UCSD-AML1 (cell line): ENCODE results near the gene CYP26B1.
A peak's percentile ranks its signal among the peaks of the same experiment; 100 is the strongest.

Source experiments
- DNase-seq: peaks from one replicate; lab custom pipeline; 2025; ENCODE audit not compliant: unreplicated experiment; lab: John Stamatoyannopoulos, UW

Gene CYP26B1

DNA sequence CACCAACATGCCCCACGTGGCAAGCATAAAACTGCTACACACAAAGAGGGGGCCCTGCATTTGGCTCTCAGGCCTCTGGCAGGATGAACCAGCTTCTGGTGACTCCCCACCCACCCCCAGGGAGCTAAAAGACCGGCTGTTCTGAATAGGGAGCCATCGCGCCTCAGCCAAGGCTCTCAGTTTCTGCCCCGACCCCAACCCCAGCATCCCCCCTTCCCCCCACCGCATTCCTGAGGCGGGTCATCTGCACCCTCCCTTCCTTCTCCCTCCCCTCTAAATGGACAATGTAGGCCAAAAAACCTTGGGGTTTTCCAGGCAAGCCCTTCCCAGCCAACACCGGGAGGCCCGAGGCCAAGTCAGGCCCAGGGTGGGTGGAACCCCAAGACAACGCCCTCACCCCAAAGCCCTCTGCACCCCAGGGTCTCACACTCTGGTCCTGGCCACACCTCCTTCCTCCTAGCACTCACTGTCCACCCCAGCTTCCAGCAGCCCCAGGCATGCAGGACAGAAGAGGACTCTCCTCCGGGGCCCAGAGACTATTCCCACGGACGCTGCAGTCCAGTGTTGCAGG, 5.7 kb downstream of the CYP26B1 start:
- DNase-seq = no peak

DNA sequence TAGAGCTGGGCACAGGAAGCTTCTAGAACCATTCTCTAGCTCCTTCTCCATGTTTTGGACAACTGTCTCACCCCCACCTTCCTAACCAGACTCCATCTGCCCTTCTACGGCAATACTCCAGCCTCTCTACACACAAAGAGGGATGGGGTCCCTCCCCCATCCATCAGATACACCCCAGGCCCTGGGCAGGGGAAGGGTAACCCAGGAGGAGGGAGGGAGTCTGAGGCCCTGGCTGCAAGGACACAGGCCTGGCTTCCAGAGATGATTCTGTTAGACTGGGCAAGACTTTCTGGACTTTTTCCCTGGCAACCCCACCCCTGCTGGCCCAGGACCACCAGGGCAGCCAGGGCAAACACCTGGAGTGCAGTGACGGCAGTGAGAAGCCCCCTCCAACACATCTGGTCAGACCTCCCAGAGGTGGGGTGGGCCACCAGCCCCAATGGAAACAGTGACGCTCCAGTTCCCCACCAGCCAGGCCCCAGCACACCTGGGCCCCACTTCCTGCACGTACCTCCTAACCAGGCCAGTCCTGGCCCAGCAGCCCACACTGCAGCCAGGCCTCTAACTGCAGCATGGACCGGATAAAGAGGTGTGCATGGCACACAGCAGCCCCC, 6.5 kb downstream of the CYP26B1 start:
- no peak for DNase-seq

DNA sequence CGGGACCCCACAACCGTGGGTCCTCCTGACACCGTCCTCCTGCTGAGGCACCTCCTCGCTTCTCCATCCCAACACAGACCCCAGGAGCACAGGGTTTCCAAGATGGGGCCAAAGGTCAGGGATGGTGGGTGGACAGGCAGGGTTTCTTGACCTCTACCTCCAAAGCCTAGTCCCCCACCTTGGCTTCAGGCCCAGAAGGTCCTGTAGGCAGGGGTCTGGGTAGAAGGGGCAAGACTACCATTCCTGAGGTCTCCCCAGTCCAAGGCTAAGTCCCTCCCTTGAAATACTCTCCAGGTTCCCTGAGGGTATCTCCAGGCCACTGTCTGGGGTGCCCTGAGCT, 7.1 kb downstream of the CYP26B1 start:
- DNase-seq = no peak

DNA sequence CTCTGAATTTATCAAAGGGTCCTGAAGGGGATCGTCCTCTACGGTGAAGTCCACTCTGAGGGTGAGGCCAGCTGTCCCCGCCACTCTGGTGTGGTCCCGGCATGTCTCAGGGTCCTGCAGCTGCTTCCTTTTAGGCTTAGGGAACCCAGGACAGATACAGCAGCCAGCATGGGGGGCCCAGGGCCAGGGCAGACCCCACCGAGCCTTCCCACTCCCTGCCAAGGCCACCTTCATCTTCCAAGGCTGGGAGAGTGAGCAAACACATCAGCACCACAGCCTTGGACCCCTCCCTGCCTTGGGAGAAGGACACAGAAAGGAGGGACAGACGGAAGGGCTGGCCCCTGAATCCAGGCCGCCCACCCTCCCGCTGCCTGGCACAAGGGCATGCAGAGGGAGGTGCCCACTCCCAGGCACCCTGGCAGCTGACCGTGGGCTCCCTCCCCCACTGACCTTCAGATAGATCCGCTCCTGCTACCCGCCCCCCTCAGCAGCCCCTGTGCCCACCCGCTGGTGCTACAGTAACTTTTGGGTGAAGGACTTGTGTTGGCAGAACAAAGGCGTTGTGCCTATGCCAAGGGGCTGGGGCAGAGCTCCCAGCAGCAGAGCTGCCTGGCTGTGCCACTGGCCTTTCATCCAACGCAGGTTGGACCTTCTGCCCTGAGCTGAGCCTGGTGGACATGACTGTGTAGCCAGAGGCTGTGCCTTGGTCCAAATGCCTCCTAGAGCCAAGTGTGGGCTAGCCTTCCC, 7.6 kb downstream of the CYP26B1 start:
- no peak for DNase-seq

DNA sequence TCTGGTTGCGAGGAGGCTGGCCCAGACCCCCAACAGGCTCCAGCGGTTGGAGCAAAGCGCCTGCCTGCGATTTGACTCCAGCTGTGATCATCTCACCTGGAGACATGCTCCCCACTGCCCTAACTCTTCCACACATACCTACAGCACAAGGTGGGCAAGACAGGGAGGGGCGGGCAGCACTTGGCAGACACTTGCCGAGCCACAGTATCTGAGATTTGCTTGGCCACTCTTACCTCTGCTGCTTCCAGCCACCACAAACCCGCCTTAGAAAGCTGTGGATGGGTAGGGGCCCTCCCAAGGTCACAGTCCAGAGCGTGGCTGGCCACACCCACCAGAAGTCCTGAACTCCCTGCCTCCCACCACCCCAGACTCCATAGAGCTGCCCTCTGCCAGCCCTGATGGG, 8.2 kb downstream of the CYP26B1 start:
- no peak for DNase-seq

DNA sequence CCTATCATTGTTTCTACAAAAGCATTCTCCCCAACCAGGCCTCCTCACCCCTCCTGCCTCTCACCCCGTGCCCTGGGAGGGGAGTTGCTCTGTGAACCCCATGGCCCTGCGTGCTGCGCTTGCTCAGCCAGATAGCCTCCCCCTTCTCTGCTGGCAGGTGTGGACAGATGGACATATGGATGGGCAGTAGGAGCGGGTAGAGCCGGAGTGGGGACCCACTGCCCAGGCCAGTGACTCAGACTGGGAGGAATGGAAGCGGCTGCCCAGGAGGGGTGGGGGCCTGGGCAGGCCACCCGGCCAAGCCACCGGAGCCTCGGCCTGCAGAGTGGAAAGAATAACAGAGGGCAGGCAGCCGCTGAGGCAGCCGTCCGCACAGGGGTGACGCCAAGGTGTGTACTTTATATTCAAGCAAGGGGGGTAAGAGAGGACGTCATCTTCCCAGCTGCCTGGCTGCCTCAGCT, 8.7 kb downstream of the CYP26B1 start:
- DNase-seq = no peak

DNA sequence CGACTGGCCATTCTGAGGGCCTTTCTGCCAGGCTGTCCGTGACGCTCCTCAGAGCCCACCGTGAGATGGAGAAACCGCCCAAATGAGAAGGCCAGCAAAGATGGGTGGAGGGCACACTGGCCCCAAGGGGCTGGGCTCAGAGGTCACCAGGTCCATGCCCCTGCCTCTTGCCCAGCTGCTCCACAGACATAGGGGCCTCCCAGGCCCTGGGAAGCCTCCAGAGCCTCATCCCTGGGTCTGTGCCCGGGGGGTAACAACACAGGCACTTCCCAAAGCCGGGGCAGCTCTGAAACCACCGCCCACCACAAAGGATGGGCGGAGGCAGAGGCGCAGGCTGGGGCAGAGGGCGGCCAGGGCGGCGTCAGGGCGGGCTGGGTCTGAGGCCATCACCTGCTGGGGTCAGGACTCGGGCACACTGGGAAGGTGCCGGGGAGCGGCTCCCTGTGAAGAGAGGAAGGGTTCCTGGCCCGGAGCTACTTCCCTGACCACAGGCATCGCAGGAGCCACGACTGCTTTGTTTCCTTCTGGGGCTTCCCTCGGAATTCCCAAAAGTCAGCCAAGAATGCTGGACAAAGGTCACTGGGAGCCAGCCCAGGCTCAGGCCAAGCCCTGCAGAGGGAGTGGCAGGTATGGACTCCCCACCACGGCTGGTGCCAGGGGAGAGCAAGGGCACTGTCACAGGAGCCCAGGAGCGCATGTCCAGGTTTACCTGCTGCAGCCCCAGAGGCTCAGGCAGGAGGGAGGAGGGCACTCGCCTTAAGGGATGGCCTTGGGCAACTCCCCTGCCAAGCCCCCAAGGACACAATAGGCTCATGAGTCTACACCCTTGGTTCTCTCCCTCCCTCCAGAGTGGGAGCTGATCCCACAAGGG, 9.4 kb downstream of the CYP26B1 start:
- no peak for DNase-seq

DNA sequence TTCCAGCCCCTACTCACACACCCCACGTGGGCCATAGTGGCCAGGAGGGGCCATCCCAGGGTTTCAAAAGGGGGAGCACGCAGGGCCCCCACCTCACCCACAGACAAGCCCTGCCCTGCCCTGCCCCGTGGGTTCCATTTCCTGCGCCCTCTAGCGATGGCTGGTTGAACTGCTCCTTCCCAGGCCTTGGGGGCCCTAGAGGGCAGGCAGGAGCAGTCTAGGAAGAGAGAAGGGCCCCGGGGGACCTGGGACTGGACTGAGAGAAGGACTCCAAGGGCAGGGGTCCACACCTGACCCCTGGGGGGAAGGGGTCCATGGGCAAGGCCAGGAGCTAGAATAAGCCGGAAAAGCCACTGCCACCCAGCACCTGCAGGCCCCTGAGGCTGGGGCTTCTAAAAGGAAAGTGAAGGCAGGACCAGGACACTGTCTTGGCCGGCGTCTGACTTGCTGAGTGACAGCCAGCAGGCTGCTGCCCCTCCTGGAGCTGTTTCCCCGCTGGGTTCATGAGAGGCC, 10.1 kb downstream of the CYP26B1 start:
- peak; percentile 72 for DNase-seq

DNA sequence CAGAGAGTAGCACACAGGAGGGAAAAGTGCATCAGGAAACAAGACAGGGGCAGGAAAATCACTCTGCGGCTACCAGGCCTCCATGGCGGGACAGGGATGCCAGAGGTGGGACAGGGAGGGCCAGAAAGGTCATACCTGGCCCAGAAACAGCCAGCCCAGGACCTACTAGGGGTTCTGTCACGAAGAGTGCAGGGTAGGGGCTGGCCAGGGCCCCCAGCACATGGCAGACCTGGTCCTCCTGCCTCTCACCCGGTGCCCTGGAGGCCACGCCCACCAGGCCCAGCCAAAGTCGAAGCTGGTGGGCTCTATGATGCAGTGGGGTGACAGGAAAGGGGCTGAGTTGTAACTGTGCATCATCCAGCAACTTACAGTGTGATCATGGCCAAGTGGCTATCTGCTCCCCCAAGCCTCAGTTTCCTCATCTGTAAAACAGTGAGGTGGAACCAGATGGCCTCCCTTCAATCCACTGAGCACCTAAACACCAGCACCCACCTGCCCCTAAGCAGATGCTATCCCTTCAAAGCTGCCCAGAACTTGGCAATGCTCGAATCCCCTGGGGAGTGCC, 10.6 kb downstream of the CYP26B1 start:
- no peak for DNase-seq

DNA sequence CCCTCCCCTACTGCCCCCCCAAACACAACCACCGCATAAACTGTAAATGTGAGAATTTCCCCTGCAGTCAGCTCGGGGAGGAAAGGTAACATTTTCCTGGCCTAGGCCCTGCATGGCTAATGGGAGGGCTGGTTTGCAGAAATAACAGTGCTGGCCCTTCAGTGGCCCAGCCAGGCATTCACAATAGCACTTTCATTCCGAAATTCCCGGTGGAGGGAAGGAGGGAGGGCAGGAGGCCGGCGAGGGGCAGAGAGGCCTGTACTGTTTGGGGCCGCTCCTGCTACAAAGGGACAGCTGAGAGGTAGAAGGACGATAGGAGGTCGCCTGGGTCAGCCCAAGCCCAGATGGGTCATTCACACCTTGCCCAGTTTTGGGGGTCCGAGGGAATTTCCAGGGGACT, 11.3 kb downstream of the CYP26B1 start:
- DNase-seq = no peak

DNA sequence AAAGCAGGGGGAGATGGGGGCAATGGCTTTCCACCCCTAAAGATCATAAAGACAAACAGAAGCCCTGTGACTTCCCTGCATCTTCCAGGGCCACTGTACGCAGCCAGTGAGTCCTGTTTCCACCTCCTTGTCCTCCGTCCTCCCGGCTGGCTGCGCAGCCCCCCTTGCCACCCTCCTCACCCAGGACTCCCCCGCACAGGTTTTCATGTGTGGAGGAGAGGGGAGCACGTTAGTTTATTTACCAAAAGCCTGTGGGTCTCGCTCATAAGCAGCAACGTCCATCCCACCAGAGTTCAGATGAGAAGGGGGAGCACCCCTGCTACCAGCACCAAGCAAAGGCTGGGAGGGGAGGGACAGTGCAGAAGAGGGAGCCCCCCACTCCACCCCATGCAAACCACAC, 11.7 kb downstream of the CYP26B1 start:
- DNase-seq = no peak

DNA sequence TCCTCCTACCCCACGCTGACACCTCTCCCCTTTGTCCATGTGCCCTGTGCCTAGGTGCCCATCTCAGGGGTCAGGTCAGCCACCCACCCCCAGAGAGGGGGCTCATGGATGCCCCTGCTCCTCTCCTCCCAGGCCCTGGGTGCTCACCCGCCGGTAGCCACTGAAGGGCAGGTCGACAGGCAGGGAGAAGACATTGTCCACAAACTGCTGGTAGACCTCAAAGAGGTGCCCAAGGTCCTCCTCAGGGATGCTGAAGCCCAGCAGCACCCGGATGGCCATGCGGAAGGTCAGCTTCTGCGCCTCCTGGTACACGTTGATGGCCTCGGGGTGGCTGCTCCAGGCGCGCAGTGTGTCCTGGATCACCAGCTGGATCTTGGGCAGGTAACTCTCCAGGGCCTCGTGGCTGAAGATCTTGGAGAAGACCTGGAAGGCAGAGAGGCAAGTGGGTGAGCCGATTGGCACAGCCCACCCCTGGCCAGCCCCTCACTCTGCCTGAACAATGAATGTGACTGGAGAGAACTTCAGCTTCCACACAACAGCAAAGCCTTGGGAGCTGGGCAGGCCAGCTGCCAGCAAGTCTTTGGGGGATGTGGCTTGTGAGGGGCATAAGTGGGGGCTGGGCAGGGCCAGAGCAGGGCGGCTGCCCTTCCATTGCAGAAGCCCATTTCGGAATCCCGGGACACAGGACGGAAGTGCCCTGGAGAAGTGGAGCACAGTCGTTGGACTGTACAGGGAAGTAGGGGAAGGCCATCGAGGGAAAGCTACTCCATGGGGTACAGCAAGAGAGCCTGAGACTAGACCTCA, 12.5 kb downstream of the CYP26B1 start:
- DNase-seq = no peak

DNA sequence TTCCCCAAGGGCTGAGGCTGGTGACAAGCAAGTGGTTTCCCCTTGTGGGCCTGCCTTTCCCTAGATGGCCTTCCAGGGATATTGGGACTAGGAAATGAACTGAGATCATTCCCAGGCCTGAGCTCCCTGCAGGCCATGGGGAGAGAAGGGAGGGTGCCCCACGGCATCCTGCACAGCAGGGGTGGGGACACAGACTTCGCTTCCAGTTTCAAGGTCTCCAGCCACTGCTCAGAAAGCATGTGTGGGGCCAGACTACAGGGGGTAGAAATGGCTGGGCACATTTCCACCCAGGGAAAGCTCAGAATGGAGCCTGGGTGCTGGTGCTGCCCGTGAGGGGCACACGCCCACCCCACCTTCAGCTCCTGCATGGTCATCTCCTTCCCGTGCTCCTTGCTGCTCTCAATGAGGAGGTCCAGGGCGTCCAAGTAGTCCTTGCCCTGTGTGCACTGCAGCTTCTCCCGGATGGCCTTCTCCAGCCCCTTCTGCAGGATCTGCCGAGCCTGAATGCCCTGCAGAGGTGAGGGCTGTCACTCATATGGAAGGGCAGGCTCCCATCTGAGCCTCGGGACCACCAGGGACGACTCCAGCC, 13.2 kb downstream of the CYP26B1 start:
- no peak for DNase-seq

DNA sequence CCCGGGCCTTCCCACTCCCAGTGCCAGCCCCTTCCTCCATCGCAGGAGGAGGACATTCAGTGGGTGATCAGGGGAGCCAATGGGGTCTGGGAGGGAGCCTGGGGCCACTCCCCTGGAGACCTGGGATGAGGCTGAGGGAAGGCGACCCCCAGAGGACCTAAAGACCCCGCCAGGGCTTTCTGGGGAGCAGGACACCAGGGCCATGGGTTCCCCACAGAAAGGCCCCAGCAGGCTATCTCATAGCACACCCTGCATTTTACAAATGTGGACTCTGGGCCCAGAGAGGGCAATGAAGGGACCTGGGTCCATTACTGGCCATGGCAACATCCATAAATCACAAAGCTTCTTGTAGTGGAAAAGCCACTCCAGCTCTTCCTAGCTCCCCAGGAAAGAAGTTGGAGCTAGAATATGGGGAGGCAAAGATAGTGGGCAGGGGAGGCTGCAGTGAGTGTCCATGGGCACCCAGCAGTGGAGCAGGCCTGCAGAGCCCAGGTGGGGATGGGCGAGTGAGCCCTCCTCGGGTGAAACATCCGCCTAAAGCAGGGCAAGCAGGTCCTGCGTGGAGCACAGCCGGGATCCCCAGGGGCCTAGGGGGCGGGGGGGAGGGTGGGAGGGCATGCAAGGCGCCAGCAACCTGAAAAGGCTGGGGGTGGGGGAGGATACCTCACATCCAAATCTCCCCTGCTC, 13.8 kb downstream of the CYP26B1 start:
- no peak for DNase-seq

DNA sequence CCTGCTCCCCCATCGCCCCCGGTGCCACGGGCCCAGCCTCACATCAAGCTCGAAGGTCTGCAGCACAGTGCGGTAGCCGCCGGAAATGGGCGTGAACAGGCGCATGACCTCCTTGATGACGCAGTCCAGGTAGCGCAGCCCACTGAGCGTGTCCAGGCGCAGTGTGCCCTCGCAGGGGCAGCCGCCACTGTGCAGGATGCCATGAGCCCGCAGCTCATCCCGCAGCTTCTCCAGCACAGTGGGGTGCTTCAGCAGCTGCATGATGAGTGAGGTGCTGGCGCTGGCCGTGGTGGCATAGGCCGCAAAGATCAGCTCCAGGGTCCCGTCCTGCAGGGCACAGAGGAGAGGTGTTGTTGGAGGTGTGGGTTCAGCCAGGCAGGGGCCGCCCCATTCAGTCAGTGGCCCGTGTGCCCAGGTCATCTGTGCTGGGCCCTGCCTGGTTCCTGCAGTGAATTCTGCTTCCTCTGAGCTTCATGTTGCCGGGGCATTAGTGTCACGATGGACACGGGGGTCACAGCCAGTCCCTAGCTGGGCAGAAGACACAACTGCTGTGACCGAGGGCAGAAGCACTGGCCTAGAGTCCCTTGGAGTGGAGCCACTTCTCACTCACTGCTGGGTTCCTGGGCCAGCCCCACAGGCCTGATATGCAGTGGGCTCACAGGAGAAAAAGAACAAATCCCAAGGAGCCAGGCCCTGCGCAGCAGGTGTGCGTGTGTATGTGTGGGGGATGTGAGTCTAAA, 14.5 kb downstream of the CYP26B1 start:
- DNase-seq = no peak

DNA sequence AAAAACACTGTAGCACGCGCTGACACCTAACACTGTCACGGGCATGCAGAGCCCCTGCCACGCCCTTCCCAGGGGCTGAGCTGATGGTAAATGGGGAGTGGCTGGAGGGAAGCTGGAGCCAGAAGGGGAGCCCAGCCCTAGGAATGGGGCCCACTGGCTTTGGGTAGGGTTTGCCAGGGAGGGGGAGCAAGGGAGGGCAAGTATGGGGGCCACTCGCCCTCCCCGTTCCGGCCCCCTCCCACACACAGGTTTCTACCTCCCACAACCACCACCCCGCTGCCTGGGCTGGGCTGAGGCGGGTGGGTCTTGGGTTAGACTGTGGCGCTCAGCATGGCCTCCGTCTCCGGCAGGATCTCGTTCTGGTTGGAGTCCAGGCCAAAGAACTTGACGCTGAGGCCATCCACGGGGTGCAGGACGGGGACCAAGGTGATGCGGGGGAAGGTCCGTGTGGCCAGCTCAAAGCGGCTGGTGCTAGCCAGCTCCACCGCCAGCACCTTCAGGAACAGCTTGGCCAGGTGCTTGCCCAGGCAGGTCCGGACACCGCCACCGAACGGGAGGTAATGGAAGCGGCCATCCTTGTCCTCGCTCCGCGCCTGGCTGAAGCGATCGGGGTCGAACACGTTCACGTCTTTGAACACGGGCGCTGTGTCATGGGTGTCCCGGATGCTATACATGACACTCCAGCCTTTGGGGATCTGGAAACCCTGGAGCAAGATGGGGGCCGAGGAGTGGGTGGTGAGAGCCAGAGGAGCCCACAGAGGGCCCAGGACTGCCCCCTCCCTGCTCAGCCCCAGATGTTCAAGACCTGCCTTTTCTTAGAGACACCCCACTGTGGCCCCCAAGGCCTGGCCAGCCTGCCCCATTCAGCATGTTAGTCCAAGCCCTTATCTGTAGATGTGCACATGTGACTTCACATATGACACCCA, 15.5 kb downstream of the CYP26B1 start:
- no peak for DNase-seq

DNA sequence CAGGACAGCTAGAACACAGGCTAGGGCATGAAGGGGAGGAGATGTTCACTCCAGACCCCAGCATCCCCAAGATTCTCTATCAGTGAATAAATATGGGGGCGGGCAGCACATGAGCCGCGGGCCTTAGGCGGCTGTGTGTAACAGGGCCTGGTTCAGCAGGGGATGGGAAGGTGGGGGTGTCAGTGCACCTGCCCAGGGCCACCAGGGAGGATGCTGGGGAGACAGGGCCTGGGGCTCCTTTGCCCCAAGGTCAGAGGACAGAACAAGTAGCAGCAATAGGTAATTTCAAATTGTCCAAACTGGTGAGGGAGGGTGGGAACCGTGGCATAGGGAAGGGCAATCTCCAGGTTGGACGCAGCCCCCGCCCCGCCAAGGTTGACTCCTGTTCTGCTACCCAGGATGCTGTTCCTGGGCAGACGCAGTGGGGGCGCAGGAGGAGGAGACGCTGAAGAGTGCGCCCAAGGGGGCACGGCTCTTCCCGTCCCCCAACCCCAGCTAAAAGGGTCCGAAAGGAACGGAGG, 16.2 kb downstream of the CYP26B1 start:
- no peak for DNase-seq
